ENCODE data around the gene CEMIP. TPM values are rescaled to one million over a fixed set of nuclear protein-coding genes. Genes with fewer than 3 reads are reported as not detected.

Gene CEMIP
- total and polyA plus RNA-seq, 2 of the 13 experiments (the other 11 are each of a cell fraction or from before 2014, with no cell fraction given): 4.3 to 28.5 TPM

DNA sequence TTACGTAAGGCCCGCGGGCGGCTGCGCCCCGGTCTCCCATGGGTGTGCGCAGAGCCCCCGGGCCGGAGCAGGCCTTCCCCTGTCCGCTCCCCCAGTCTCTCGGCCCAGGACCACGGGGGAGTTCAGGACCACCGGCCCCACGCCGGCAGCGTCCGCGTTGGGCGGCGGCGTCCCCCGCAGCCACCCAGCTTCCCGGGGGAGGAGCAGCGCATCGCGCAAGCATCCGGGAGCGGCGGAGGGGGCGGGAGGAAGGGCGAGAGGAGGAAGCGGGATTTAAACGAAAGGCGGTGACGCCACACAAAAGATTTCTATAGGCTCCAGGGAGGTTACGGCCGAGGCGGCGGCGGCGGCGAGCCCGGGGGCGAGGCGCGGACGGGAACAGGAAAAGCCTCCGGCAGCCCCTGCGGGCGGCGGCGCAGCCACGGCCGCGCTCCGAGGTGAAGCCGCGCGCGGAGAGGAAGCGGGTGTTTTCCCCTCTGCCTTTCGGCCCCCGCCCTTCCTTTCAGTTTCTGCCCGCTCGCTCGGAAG lies 221.5 kb downstream of the CEMIP start, which contains the start of gene TLNRD1 (continued):
- peak; percentile 41 to 65; a peak in 2 of 4 replicates for TF ChIP-seq HMGXB4 (CRISPR knock-in tag; IDR thresholded peaks at IDR 0.05; ENCODE audit: borderline replicate concordance in 1 of 2, low read depth in 1 of 2)
- TF ChIP-seq, protein P1, sequence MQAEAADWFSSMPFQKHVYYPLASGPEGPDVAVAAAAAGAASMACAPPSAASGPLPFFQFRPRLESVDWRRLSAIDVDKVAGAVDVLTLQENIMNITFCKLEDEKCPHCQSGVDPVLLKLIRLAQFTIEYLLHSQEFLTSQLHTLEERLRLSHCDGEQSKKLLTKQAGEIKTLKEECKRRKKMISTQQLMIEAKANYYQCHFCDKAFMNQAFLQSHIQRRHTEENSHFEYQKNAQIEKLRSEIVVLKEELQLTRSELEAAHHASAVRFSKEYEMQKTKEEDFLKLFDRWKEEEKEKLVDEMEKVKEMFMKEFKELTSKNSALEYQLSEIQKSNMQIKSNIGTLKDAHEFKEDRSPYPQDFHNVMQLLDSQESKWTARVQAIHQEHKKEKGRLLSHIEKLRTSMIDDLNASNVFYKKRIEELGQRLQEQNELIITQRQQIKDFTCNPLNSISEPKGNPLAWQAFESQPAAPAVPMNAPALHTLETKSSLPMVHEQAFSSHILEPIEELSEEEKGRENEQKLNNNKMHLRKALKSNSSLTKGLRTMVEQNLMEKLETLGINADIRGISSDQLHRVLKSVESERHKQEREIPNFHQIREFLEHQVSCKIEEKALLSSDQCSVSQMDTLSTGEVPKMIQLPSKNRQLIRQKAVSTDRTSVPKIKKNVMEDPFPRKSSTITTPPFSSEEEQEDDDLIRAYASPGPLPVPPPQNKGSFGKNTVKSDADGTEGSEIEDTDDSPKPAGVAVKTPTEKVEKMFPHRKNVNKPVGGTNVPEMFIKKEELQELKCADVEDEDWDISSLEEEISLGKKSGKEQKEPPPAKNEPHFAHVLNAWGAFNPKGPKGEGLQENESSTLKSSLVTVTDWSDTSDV (CRISPR knock-in tag; IDR thresholded peaks at IDR 0.05): no peak; the same call in 1 of the 2 replicates
- TF ChIP-seq ZNF770 (CRISPR knock-in tag; IDR thresholded peaks at IDR 0.05): no peak
- TF ChIP-seq NBN (conservative IDR thresholded peaks at IDR 0.05): no peak
- TF ChIP-seq MIXL1 (CRISPR knock-in tag; IDR thresholded peaks at IDR 0.05): no peak
- TF ChIP-seq ZNF296 (CRISPR knock-in tag; conservative IDR thresholded peaks at IDR 0.05): no peak
- TF ChIP-seq PRPF4 (IDR thresholded peaks at IDR 0.05; ENCODE audit: low read depth, low read length, poor library complexity, severe bottlenecking): no peak
- peak; percentile 91 for TF ChIP-seq GABPB1 (CRISPR knock-in tag; IDR thresholded peaks at IDR 0.05)
- TF ChIP-seq ZNF263 (CRISPR knock-in tag; IDR thresholded peaks at IDR 0.05): no peak; the same call in 1 of the 2 replicates
- TF ChIP-seq, protein P2, sequence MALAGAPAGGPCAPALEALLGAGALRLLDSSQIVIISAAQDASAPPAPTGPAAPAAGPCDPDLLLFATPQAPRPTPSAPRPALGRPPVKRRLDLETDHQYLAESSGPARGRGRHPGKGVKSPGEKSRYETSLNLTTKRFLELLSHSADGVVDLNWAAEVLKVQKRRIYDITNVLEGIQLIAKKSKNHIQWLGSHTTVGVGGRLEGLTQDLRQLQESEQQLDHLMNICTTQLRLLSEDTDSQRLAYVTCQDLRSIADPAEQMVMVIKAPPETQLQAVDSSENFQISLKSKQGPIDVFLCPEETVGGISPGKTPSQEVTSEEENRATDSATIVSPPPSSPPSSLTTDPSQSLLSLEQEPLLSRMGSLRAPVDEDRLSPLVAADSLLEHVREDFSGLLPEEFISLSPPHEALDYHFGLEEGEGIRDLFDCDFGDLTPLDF (CRISPR knock-in tag; IDR thresholded peaks at IDR 0.05): 0 out of 2 replicates have a peak, but pooled peaks have one; percentile 15
- TF ChIP-seq ZFY (CRISPR knock-in tag; IDR thresholded peaks at IDR 0.05): peak; percentile 68
- no peak for TF ChIP-seq ZNF30 (CRISPR knock-in tag; IDR thresholded peaks at IDR 0.05)
- no peak for TF ChIP-seq SP1 (IDR thresholded peaks at IDR 0.05)
- 0 out of 2 replicates have a peak, but pooled peaks have one; percentile 26 for TF ChIP-seq SP1 (CRISPR knock-in tag; IDR thresholded peaks at IDR 0.05)
- TF ChIP-seq NONO (IDR thresholded peaks at IDR 0.05): no peak
- TF ChIP-seq NONO (CRISPR knock-in tag; conservative IDR thresholded peaks at IDR 0.05): peak; percentile 72
- no peak for TF ChIP-seq ZBTB10 (CRISPR knock-in tag; IDR thresholded peaks at IDR 0.05; ENCODE audit: borderline replicate concordance)
- TF ChIP-seq MAF1 (CRISPR knock-in tag; IDR thresholded peaks at IDR 0.05; ENCODE audit: borderline replicate concordance): no peak
- no peak for TF ChIP-seq KLF11 (CRISPR knock-in tag; IDR thresholded peaks at IDR 0.05)
- peak; percentile 40 for TF ChIP-seq ZC3H13 (CRISPR knock-in tag; IDR thresholded peaks at IDR 0.05)
